Activated CD8-positive, alpha-beta memory T cell treated with anti-CD3 and anti-CD28 coated beads for 48 hours (primary cell): Measurements from ENCODE around the gene MBOAT7.

Experiments
- DNase-seq, 3 experiments: peaks; one replicate each; pipeline ENCODE4 v3.0.0-alpha.2; 2020; ENCODE audit warnings: low read depth in 2 of 3, low spot score in 2 of 3

The MBOAT7 gene

DNA sequence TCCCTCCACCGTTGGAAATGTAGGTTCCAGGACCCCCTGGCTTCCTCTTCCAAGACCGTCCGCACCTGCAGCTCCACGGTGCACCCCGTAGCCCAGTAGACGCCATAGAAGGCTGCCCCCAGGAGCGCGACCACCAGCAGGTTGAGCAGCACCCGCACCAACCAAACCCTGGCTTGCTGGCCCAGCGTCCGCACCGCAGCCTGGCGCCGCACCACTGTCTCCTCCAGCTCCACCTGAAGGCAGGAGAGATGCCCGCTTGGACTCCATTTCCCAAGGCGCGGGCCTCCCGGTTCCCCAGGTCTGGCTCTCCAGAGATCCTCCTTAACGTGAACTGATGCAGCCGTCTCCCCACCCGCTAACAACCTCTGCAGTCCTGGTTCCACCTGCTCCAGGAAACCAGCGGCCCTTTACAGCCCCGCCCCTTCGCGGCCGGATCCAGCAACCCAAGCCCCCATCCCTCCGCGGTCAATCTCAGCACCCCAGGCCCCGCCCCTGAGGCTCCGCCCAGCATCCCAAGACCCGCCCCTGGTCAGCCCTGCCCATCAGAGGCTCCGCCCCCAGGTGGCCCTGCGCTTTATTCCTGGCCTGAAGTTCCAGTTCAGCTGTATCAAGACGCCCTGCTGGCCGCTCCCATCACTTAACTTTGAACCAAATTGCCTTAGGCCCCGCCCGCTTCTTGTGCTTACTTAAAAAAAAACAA is 24.9 kb downstream of the MBOAT7 start:
- DNase-seq: peak in 1 of 3 experiments; percentile 44

DNA sequence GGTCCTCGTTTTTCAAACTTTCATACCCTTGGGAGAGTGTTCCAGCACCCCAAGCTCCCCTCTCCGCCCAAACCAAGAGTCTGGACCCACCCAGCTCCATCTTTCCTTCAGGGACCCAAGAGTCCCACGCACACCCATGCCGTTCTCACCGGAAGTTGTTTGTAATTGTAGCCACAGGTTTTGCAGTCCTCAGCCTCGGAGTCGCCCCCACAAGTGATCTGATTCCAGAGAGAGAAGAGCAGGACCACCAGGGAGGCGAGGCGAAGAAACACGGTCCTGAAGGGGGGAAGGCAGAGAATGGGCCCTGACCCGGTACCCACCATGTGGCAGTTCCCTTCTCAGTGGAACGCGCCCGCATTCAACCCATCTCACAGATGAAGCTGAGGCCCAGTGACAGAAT is 26.5 kb downstream of the MBOAT7 start:
- DNase-seq: no peak

DNA sequence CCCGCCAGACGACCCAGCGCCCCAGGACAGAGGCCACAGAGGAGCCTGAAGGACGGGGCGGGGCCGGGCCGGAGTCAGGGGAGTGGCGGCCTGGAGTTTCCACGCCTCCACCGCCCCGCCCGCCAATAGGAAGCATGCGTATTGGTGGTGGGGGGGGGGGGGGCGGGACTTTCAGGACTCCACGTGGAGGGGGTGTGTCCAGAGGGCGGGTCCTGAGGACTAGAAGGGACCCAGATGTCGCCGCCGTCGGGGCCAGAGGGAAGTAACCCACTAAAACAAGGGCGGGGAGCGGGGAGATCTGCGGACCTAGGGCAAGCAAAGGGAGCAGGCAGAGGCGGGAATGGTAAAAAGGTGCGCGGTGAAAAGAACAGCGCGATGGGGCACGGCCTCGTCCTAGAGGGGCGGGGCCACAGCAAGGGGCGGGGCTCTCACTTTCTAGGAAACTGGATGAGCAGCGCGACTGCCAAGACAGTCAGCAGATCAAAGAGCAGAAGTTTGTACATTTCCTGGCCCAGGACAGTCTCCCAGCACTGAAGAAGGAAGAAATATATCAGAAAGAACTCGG is 27.1 kb downstream of the MBOAT7 start:
- peak; percentile 56 to 57 (median 56) for DNase-seq

DNA sequence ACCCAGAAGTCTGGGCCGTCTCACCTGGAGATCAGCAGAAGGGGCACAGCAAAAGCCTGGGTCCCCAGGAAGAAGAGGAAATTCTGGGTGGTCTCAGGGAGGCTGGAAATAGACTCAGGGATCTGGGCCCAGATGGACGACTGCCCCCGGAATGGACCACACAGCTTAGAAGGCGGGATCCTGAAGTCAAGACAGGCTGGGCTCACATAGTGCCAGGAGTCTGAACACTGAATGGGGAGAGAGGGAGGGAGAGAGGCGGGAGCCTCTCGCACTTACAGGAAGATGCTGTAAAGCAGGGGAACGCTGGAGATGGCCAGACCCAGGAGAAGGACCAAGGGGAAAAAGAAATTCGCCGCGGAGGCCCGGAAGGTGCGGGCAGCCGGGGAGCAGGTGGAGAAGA is 28.5 kb downstream of the MBOAT7 start:
- DNase-seq: no peak

DNA sequence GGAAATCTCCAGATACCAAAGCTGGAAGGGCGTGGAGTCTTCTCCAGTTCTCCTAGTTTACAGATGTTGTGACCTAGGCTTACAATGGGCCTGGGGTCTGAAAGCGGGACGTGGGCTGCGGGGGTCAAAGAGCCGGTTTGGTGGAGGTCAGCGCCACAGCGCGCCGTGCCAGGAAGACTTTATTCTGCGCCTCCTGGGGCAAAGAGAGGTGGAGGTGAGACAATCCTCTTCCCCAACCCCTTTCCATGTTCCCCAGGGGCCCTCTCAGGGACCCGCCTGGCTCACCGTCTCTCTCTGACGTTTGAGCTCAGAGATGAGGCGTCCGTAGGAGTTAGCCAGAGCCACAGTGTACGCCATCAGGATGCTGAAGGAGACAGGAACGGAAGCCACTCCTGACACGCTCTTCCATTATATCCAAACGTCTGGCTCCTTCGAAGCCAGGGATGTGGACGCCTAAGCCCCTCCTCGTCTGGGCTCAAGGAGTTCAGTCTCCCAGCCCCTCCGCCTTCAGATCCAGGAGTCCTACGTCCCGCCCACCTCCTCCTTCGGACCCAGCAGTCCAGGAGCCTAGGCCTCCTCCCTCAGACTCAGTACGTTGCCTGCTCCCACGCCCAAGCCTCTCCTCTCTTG is 29.1 kb downstream of the MBOAT7 start:
- no peak for DNase-seq

DNA sequence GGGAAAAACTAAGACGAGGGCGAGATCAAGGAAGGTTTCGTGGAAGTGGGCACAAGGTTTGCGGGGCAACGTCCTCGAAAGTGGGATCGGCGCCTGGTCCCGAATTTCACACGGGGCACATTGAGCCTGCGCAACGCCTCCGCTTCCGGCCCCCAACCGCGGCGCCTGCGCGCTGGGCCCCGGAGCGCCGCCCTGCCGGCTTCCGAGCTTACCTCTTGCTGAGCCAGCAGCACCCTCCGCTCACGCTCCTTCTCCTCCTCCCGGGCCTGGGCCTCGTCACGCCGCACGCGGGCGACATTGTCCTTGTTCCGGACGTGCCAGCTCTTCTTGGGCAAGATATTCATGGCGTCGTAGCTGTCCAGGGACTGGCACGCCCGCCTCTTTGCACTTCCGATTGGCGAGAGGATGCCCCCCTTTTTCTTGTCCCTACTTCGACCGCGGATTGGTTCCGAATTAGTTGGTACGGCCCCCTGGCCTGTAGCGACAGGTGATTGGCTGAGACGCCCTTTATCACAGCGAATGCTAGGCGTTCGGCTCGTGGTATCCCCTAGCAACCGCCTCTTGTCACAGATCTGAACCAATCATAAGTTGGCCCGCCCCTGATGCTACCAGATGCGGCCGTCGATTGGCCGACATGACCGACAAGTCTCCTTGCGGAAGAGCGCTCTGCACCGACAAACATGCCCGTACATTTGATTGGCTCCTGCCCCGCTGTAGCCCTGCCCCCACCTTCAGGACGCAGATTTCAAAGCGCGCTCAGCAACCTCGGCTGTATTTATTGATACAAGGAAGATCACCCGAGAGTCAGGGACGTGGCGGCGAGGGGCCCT is 29.8 kb downstream of the MBOAT7 start, which contains the start of gene LENG1:
TSS of gene LENG1 (minus strand) at position 370 of the 830 bp plus-strand sequence. CDS start at position 344, 26 bp downstream.
- peak; percentile 67 to 94 (median 94) for DNase-seq

DNA sequence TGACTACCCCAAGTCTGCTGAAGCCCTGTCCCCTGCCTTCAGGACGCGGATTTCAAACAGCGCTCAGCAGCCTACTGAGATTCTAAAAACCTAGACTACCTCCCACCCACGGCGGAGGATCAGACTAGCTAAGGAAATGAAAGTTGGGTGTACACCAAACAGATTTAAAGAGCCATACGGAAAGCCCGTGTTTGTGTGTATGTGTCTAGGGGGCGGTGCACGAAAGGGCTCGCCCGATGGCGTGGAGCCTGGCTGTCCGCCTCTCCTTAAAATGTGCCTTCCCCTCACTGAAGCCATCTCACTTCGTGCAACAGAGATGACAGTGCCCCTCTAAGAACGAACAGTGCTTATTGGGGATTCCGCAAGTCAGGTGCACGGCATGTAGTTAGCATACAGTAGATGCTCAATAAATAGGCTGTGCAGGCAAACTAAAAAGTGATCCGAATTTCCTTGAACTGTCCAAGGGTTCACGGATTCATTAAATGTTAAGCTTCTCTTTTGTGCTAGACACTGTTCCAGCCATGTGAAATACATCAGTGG is 30.5 kb downstream of the MBOAT7 start:
- DNase-seq: no peak

DNA sequence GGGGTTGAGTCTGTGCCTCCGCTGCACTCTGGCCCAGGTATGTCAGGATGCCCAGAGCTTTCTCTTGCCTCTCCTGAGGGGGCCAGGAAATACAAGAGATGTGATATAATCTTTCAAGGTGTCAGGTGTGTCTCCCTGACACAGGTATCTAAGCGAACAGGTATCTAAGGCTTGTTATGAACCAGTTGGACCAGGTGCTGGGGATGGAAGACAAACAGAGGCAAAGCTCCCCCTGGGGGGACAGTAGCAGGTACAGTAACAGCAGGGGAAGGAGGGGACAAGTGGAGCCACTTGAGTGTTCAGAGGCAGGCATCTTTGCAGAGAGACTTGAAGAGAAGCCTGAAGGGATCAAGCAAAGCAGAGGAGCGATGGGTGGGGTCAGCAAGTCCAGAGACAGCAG is 32.4 kb downstream of the MBOAT7 start:
- DNase-seq: no peak

DNA sequence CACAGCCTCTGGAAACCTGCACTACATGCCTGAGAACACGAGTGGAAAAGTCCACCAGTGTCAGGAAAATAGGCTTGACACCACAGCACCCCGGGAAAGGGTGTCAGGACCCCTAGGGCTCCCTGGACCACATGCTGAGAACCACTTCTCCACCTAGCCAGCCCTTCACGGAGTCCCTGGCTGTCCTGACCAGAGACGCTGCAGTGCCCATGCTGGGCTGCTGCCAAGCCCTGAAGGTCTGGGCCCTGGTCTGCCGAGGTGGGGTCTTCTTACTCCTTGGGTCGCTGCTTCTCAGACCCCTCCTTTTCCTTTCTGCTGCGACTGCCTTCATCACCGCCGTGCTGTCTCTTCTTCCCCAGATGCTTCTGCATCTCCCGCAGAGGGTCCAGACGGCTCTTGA is 32.9 kb downstream of the MBOAT7 start:
- DNase-seq: no peak

DNA sequence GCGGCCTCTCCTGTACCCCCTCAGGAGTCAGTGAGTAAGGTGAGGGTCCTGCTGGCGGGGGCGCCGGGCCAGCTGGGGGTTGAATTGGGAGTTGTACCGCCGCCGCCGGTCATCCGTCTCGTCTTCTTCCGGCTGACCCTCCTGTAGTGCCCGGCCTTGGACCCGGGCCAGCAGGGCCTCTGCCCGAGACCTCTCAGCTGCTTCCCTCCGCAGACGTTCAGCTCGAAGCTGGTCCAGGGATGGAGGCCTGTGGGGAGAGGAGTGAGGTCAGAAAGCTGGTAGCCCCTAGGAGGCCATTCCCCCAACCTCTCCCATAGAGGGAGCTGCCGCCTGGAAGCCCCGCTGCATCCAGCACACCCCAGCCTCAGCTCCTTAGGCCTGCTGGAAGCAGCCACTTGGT is 33.7 kb downstream of the MBOAT7 start:
- DNase-seq: no peak

DNA sequence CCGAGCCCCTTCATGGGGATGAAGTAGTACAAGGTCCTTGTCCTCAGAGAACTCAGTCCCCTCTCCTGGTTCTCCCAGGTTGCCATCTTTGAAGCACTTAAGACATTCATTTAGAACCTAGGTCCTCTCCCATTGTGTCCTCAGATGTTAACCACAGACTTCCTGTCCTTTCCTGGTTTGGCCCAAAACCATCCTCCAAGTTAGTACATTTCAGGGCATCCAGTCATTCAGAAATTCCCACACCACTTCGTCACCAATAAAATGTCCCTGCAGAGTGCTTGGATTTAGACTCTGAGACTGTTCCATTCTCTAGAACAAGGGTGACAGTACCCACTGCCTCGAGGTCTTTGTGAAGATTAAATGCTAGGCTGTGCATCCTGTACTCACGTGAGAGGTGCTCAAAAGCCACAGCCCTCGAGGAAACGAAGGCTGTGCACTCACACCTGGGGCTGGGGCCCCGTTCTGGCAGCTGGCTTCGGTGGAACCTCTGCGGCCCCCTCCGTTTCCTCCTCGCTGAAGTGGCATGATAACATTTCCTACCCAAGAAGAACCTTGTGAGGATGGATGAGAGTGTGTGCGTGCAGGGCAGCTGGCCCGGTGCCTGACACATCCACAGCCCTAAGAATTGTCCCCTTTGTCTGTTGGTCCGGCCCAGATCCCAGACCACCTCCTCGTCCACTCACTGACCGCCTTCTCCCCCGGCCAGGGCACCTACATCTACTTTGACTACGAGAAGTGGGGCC is 34.6 kb downstream of the MBOAT7 start:
- no peak for DNase-seq

DNA sequence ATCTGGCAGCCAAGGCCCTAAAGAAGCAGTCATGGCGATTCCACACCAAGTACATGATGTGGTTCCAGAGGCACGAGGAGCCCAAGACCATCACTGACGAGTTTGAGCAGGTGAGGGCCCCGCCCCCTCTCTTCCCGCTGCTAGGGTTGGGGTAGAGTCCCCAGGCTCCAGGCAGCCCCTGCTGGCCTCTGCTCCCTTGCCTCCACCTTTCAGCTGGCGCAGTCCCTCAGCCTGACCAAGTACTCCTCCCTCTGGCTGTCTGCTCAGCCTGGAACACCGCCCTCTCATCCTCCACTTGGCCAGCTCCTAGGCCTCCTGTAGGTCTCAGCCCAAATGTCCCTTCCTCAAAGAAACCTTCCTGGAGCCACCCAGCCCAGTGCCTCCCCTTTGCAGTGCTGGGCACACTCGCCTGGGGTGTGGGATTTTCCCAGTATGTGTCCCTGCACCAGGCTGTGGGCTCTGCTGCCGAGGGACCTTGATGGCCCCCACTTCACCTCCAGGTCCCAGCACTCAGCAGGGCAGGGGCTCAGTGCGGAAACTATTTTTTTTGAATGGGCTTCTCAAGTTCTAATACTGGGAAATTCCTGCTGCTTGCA is 35.6 kb downstream of the MBOAT7 start:
- no peak for DNase-seq

DNA sequence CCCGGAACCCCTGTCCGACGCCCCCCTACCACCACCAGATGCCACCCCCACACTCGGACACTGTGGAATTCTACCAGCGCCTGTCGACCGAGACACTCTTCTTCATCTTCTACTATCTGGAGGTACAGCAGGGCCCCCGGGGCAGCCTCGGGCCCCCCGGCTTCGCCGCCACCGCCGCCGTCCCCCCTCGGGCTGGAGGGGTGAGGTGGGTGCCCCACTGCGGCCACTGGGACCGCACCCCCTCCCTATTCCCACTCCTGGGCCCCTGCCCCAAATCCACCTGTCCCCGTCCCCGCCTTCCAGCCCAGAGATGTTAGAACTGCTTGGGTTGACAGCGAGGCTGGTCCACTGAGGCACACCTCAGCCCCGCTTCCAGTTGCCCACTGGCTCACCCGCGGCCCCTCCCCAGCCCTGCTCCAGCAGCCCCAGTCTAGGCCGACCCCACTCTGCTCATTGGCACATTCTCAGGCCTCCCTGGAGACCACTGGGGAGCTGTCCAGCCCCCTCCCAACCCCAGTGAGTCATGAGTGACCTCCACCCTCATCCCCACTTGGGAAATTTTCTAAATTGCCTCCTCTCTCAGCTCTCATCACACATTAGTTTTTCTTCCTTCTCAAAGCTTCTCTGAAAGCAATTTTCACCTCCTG is 36.4 kb downstream of the MBOAT7 start:
- no peak for DNase-seq

DNA sequence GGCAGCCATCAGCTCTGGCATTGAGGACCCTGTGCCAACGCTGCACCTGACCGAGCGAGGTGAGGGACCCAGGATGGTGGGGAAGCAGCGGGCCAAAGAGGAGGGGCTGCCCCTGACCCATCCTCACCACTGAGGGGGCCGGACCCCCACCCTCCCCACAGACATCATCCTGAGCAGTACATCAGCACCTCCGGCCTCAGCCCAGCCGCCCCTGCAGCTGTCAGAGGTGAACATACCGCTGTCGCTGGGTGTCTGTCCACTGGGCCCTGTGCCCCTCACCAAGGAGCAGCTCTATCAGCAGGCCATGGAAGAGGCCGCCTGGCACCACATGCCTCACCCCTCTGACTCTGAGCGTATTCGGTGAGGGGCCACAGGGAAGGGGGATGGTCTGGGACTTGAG is 37.1 kb downstream of the MBOAT7 start:
- DNase-seq: no peak

DNA sequence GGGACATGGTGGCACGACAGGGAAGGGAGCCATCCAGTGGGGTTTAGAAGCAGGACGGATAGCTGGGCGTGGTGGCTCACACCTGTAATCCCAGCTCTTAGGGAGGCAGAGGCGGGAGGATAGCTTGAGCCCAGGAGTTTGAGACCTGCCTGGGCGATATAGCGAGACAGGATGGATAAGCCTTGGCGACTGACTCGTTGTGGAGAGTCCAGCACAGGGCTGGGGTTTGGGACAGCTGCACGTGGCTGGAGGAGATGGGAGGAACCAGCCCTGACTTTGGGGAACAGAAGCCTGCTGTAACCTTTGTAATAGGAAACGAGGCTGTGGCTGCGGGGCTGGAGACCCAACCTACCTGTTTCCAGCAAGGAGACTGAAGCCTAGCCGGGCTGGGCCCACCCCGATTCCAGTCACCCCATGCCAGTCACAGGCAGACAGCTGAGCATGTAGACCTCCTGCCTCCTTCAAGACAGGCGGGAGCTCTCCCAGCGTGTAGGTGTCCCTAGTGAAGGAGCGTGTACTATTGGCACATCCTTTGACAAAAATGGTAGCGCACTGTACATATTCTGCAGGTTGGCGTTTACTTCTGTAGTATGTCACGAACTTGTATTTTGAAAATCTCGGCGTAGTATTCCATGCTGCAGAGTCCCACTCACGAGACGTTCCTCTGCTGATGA is 37.9 kb downstream of the MBOAT7 start:
- DNase-seq: no peak

DNA sequence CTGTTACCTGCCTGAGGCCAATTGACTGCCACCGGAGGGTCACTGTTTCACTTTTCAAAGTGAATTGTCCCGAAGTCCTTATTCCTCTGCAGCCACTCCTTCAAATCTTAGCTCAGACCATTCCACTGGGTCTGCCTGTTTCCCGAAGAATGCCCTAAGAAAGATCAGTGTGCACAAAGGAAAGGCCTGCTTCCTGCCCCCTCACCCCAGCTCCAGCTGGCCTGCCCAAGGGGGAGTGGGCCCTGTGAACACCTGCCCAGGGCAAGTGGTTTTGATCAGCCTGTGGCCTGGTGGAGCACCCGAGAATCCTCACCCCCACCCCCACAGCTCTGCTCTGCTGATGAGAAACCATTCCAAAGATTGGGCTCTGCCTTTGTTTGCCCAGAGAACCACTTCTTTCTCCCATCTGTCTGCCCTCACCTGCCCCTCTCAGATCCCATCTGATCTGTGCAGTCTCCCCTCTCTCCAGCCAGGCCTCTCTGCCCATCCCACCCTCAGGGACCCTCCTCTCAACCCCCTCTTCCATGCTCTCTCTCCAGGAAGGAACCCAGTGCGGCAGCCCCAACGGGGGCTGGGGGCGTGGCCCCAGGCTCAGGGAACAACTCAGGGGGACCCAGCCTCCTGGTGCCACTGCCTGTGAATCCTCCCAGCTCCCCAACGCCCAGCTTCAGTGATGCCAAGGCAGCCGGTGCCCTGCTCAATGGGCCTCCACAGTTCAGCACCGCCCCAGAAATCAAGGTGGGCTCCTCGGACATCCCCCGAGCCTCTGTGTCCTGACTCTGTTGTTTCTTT is 40.2 kb downstream of the MBOAT7 start:
- DNase-seq: no peak

DNA sequence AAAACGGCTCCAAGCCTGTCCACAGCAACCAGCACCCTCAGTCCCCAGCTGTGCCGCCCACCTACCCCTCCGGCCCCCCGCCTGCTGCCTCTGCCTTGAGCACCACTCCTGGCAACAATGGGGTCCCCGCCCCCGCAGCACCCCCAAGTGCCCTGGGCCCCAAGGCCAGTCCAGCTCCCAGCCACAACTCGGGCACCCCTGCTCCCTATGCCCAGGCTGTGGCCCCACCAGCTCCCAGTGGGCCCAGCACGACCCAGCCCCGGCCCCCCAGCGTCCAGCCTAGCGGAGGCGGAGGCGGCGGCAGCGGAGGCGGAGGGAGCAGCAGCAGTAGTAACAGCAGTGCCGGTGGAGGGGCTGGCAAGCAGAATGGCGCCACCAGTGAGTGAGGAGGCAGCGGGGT is 41.2 kb downstream of the MBOAT7 start:
- DNase-seq: no peak

DNA sequence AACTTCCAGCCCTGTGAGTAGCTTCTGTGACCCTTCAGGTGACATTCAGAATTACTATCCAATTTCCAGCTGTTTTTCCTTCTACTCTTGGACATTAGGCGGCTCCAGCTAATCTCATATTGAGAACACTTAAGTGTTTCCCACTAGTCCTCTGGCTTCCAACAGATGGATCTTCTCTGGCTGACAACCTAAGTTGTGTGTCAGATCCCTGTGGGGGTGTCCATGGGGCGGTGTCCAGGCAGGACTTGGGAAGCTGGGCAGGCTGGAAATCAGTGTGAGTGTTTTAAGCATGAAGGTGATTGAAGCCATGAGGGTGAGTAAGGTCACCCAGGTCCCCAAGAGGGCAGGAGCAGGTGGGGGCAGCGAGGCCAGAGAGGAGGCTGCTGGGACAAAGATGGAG is 41.7 kb downstream of the MBOAT7 start:
- DNase-seq: no peak
